K562 treated with DMSO at 1 percent for 4 hours (cell line): ENCODE results near the gene AREG. TPM values are rescaled to one million over a fixed set of nuclear protein-coding genes. Genes with fewer than 3 reads are reported as not detected.

ENCODE experiments used
- total RNA-seq: library from RNA; unstranded; fragments of 300-600 nt; gene quantifications from 2 replicates; pipeline ENCODE4 v1.2.3, GENCODE V29; 2022; ENCODE audit not compliant: insufficient read depth

The AREG gene, protein sequence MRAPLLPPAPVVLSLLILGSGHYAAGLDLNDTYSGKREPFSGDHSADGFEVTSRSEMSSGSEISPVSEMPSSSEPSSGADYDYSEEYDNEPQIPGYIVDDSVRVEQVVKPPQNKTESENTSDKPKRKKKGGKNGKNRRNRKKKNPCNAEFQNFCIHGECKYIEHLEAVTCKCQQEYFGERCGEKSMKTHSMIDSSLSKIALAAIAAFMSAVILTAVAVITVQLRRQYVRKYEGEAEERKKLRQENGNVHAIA
- 4.0 and 4.2 TPM in 2 replicates for total RNA-seq

DNA sequence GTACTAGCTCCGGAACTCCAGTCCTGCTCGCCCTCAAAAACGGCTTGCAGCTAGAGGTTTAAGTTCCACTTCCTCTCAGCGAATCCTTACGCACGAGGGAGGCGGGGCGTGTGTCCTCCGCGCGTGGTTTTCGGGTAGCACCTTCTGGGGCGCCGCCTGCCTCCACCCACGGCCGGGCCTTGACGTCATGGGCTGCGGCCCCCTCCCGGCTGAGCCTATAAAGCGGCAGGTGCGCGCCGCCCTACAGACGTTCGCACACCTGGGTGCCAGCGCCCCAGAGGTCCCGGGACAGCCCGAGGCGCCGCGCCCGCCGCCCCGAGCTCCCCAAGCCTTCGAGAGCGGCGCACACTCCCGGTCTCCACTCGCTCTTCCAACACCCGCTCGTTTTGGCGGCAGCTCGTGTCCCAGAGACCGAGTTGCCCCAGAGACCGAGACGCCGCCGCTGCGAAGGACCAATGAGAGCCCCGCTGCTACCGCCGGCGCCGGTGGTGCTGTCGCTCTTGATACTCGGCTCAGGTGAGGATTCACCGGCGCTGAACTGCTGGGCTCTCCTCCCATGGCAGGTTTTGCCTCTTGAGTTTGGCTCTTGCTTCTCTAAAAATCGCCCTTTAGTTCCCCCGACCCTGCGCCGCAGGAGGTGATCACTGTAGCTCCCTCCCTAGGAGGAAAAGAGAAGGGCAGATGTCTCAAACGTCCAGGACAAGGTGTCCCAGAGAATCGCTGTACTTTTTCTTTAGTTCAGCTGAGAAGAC, at the start of gene AREG:
AREG (plus strand) TSS at position 246 of the 752 bp plus-strand sequence; CDS start at position 456, 210 bp downstream.

Other genes with a start within 250 kb of the AREG start
- not detected in 2 replicates for gene EPGN, start 136.7 kb upstream of the AREG start, total RNA-seq
- gene EREG, start 80.0 kb upstream of the AREG start, total RNA-seq, result 0.33 and 0.47 TPM in 2 replicates